HepG2 (cell line): Measurements from ENCODE around the gene ENO3. TPM values are rescaled to one million over a fixed set of nuclear protein-coding genes. Genes with fewer than 3 reads are reported as not detected.
A peak's percentile ranks its signal among the peaks of the same experiment; 100 is the strongest.

Experiments
- ATF6 ChIP-seq: sonication (generic); formaldehyde crosslinking; conservative IDR thresholded peaks from 2 replicates; pipeline ENCODE4 v1.4.0; 2020; ENCODE audit warnings: missing genetic modification reagents
- PRDM10 ChIP-seq: sonication (generic); formaldehyde crosslinking; IDR thresholded peaks from 2 replicates; pipeline ENCODE4 v1.4.0; 2020; ENCODE audit warnings: low read depth, missing genetic modification reagents
- SRY ChIP-seq: sonication (generic); formaldehyde crosslinking; IDR thresholded peaks from 2 replicates; pipeline ENCODE4 v1.8.0; 2022; ENCODE audit warnings: mild to moderate bottlenecking, missing genetic modification reagents
- TBP ChIP-seq: sonication (generic); formaldehyde crosslinking; IDR thresholded peaks from 2 replicates; pipeline ENCODE4 v1.5.0; 2020; ENCODE audit warnings: missing genetic modification reagents
- USF2 ChIP-seq, 2 experiments: sonication (generic) in 1 of 2; formaldehyde crosslinking in 1 of 2; IDR thresholded peaks; 2 replicates each; pipeline versions ENCODE4 v1.5.1 to v1.6.1; 2011 to 2020; ENCODE audit warnings: borderline replicate concordance in 1 of 2, low read depth in 1 of 2, low read length in 1 of 2, mild to moderate bottlenecking in 1 of 2, missing genetic modification reagents in 1 of 2, moderate library complexity in 1 of 2
- ZBTB49 ChIP-seq: sonication (generic); formaldehyde crosslinking; IDR thresholded peaks from 2 replicates; pipeline ENCODE4 v1.4.0; 2020; ENCODE audit warnings: missing genetic modification reagents, borderline replicate concordance
- ZNF414 ChIP-seq: sonication (generic); formaldehyde crosslinking; IDR thresholded peaks from 2 replicates; pipeline ENCODE4 v1.5.0; 2020; ENCODE audit warnings: missing genetic modification reagents
- ZNF609 ChIP-seq: sonication (generic); formaldehyde crosslinking; IDR thresholded peaks from 2 replicates; pipeline ENCODE4 v1.4.0; 2020; ENCODE audit warnings: mild to moderate bottlenecking, missing genetic modification reagents, borderline replicate concordance
- polyA plus RNA-seq, 8 experiments: library from polyadenylated mRNA; depleted of rRNA in 3 of 8; stranded (reverse) in 7 of 8; unstranded in 1 of 8; fragments of >200 nt; fragmentation: Illumina TruSeq in 4 of 8; extraction: Trizol in 4 of 8; gene quantifications; 2 replicates each; pipeline versions ENCODE4 v1.2.1 to v1.2.3, GENCODE V29; 2011 to 2016; ENCODE audit warnings: low read depth in 4 of 8, missing spikeins in 1 of 8, mixed read lengths in 1 of 8; ENCODE audit not compliant: insufficient read depth in 1 of 8
- total RNA-seq, 5 experiments: library from RNA; depleted of rRNA; stranded (reverse); fragments of >200 nt; fragmentation: Illumina TruSeq; extraction: Trizol; gene quantifications; 2 replicates each; pipeline ENCODE4 v1.2.3, GENCODE V29; 2016; ENCODE audit warnings: low read depth in 1 of 5

The ENO3 gene
- total and polyA plus RNA-seq, 2 of the 13 experiments (the other 11 are each of a cell fraction or from before 2014, with no cell fraction given) = 59.8 to 69.8 TPM

- TF ChIP-seq USF2 (IDR thresholded peaks at IDR 0.05; ENCODE audit: low read depth, low read length) (no peak), USF2 (CRISPR knock-in tag; IDR thresholded peaks at IDR 0.05; ENCODE audit: borderline replicate concordance) (peak; percentile 63; the same call in 1 of the 2 replicates), ZNF414 (CRISPR knock-in tag) (peak; percentile 82; the same call in 1 of the 2 replicates), ZBTB49 (CRISPR knock-in tag) (no peak), ZNF609 (no peak), ATF6 (CRISPR knock-in tag) (0 out of 2 replicates have a peak, but pooled peaks have one; percentile 85), TBP (CRISPR knock-in tag) (no peak), SRY (CRISPR knock-in tag) (peak; percentile 77; the same call in 1 of the 2 replicates), PRDM10 (CRISPR knock-in tag) (peak; percentile 70; the same call in 1 of the 2 replicates)
These were observed 16.9 kb downstream of the ENO3 start, which contains the start of gene SPAG7 (continued) for GRCh38 chr17:4967539-4968485.
